IPS DF 6.9 (cell line): ENCODE measurements around the gene RESF1.

Experiments
- DNase-seq: peaks from one replicate; pipeline ENCODE4 v3.0.0-alpha.2; 2013; ENCODE audit warnings: low read depth, low spot score
- H3K27ac ChIP-seq: one replicate; pipeline ENCODE4 v1.5.1; 2013; ENCODE audit warnings: low read length, control low read depth
- H3K27me3 ChIP-seq: 2 replicates; pipeline ENCODE4 v1.6.1; 2013; ENCODE audit warnings: mild to moderate bottlenecking, low read length; ENCODE audit not compliant: control insufficient read depth, insufficient read depth
- H3K36me3 ChIP-seq: 2 replicates; pipeline ENCODE4 v1.6.1; 2013; ENCODE audit warnings: low read length; ENCODE audit not compliant: control insufficient read depth, insufficient read depth
- H3K4me1 ChIP-seq: 2 replicates; pipeline ENCODE4 v1.6.1; 2013; ENCODE audit warnings: low read length; ENCODE audit not compliant: control insufficient read depth, insufficient read depth
- H3K4me3 ChIP-seq: 2 replicates; pipeline ENCODE4 v1.5.1; 2013; ENCODE audit warnings: mild to moderate bottlenecking, low read length
- H3K9me3 ChIP-seq: 2 replicates; pipeline ENCODE4 v1.6.1; 2013; ENCODE audit warnings: low read length, inconsistent platforms; ENCODE audit not compliant: control insufficient read depth, insufficient read depth
- WGBS: extraction: QIAGEN DNeasy Blood & Tissue Kit; methylation state at CpG from one replicate; pipeline ENCODE4 v1.1.7; 2013; ENCODE audit warnings: mixed read lengths, missing lambda C conversion rate; ENCODE audit not compliant: insufficient read length, insufficient coverage; 5-methylcytosine and 5-hydroxymethylcytosine counted together

The RESF1 gene

GRCh38 chr12:31984806-31985591 is 25.8 kb downstream of the RESF1 start:
- WGBS = no CpG with 5 or more reads among the region's 13 CpGs
- 0 out of 2 replicates have a peak, but pooled peaks cover under 1% of the 10 kb centered on the region for H3K4me1 ChIP-seq
- H3K27ac ChIP-seq = no peak overlapping the region
- H3K9me3 ChIP-seq = peaks cover 9% of the 10 kb centered on the region
- peaks cover 28% of the 10 kb centered on the region; the same call in 1 of the 2 replicates for H3K36me3 ChIP-seq
- no peaks in the 10 kb centered on the region for H3K27me3 ChIP-seq
- no peak for DNase-seq
- H3K4me3 ChIP-seq = no peak overlapping the region

GRCh38 chr12:31985832-31986231 is 26.6 kb downstream of the RESF1 start:
- Histone ChIP-seq H3K27ac (no peak overlapping the region), H3K9me3 (peaks cover 9% of the 10 kb centered on the region)

GRCh38 chr12:31989571-31990362 is 30.6 kb downstream of the RESF1 start:
- Histone ChIP-seq H3K4me1 (0 out of 2 replicates have a peak, but pooled peaks cover 1% of the 10 kb centered on the region), H3K4me3 (no peak overlapping the region), H3K27me3 (no peaks in the 10 kb centered on the region), H3K27ac (no peak overlapping the region), H3K36me3 (peaks cover 4% of the 10 kb centered on the region; the same call in 1 of the 2 replicates), H3K9me3 (no peaks in the 10 kb centered on the region)
- WGBS = no CpG with 5 or more reads among the region's 15 CpGs
- no peak for DNase-seq

More at GRCh38 chr12:31985832-31986231, 26.6 kb downstream of the RESF1 start:
- Histone ChIP-seq H3K4me3 (no peak overlapping the region), H3K27me3 (no peaks in the 10 kb centered on the region), H3K36me3 (peaks cover 26% of the 10 kb centered on the region; the same call in 1 of the 2 replicates), H3K4me1 (0 out of 2 replicates have a peak, but pooled peaks cover 1% of the 10 kb centered on the region)
- WGBS = no CpG with 5 or more reads among the region's 4 CpGs
- DNase-seq = no peak

DNA sequence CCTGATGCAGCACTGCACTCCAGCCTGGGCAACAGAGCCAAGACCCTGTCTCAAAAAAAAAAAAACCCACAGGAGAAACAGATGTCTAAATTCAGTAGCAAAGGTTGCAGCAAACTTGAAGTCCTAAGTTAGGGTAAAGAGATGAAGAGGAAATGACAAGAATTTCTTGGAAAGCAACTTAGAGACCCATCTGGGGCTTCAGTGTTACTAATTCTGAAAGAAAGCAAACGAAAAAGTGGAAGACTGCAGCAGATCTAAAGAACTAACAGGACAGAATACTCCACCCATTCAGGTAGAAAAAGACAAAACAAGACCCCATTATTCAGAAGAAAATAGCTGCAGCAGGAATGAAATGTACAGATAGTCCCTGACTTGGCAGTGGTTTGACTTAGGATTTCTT is 31.9 kb downstream of the RESF1 start:
- no peak for DNase-seq
- no CpG with 5 or more reads among the region's 1 CpG for WGBS
- H3K27ac ChIP-seq = no peak overlapping the region
- H3K4me1 ChIP-seq = 0 out of 2 replicates have a peak, but pooled peaks cover 1% of the 10 kb centered on the region
- H3K36me3 ChIP-seq = peaks cover 4% of the 10 kb centered on the region; the same call in 1 of the 2 replicates
- no peaks in the 10 kb centered on the region for H3K27me3 ChIP-seq
- no peak overlapping the region for H3K4me3 ChIP-seq
- no peaks in the 10 kb centered on the region for H3K9me3 ChIP-seq

- Histone ChIP-seq H3K27ac (no peak overlapping the region), H3K27me3 (no peaks in the 10 kb centered on the region), H3K4me3 (no peak overlapping the region), H3K4me1 (0 out of 2 replicates have a peak, but pooled peaks cover 1% of the 10 kb centered on the region), H3K9me3 (no peaks in the 10 kb centered on the region), H3K36me3 (peaks cover 4% of the 10 kb centered on the region; the same call in 1 of the 2 replicates)
- no CpG with 5 or more reads among the region's 2 CpGs for WGBS
- DNase-seq = no peak
These were observed 32.6 kb downstream of the RESF1 start for GRCh38 chr12:31991815-31992214.

- H3K4me3 ChIP-seq = no peak overlapping the region
- no peaks in the 10 kb centered on the region for H3K9me3 ChIP-seq
- H3K4me1 ChIP-seq = no peaks in the 10 kb centered on the region
- no peaks in the 10 kb centered on the region for H3K27me3 ChIP-seq
- H3K27ac ChIP-seq = no peak overlapping the region
- DNase-seq = no peak
- H3K36me3 ChIP-seq = peaks cover 6% of the 10 kb centered on the region; the same call in 1 of the 2 replicates
- no CpG with 5 or more reads among the region's 6 CpGs for WGBS
These were observed 40.5 kb downstream of the RESF1 start for GRCh38 chr12:31999692-32000091.

- no peaks in the 10 kb centered on the region for H3K27me3 ChIP-seq
- no peaks in the 10 kb centered on the region for H3K9me3 ChIP-seq
- DNase-seq = no peak
- no peak overlapping the region for H3K27ac ChIP-seq
- WGBS = no CpG with 5 or more reads among the region's 7 CpGs
- no peaks in the 10 kb centered on the region for H3K4me1 ChIP-seq
- peaks cover 6% of the 10 kb centered on the region; the same call in 1 of the 2 replicates for H3K36me3 ChIP-seq
- no peak overlapping the region for H3K4me3 ChIP-seq
These were observed 41.3 kb downstream of the RESF1 start for GRCh38 chr12:32000373-32001005.

- no peak for DNase-seq
- Histone ChIP-seq H3K4me3 (no peak overlapping the region), H3K27me3 (no peaks in the 10 kb centered on the region), H3K27ac (no peak overlapping the region), H3K36me3 (0 out of 2 replicates have a peak, but pooled peaks cover 1% of the 10 kb centered on the region), H3K9me3 (no peaks in the 10 kb centered on the region), H3K4me1 (no peaks in the 10 kb centered on the region)
- no CpG with 5 or more reads among the region's 1 CpG for WGBS
These were observed 43.8 kb downstream of the RESF1 start for GRCh38 chr12:32002848-32003493.

DNA sequence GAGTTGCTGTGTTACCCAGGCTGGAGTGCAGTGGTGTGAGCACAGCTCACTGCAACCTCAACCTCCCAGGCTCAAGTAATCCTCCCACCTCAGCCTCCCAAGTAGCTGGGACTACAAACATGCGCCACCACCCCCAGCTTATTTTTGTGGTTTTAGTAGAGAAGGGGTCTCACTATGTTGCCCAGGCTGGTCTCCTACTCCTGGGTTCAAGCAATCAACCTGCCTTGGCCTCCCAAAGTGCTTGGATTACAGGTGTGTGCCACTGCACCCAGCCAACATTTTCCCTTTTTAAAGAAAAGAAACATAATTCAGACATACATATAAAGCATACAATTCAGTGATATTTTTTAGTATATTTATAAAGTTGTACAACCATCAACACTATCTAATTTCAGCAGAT is 44.4 kb downstream of the RESF1 start:
- DNase-seq = no peak
- Histone ChIP-seq H3K4me1 (no peaks in the 10 kb centered on the region), H3K4me3 (no peak overlapping the region), H3K9me3 (no peaks in the 10 kb centered on the region), H3K27me3 (no peaks in the 10 kb centered on the region), H3K27ac (no peak overlapping the region), H3K36me3 (no peaks in the 10 kb centered on the region)
- no CpG with 5 or more reads among the region's 1 CpG for WGBS
